GM12865 (cell line): Measurements from ENCODE around the gene CTCFL.

Source experiments
- DNase-seq: peaks from one replicate; pipeline ENCODE4 v3.0.0; 2010; ENCODE audit warnings: low read depth
- H3K4me3 ChIP-seq: 2 replicates; pipeline ENCODE4 v1.5.1; 2011; ENCODE audit warnings: mild to moderate bottlenecking, low read depth, low read length, control low read depth
- CTCF ChIP-seq: IDR thresholded peaks from 2 replicates; pipeline ENCODE4 v1.5.1; 2011; ENCODE audit warnings: low read length, control low read depth, low read depth, inconsistent platforms; ENCODE audit not compliant: insufficient read depth; ENCODE audit errors: missing control alignments

Gene CTCFL

GRCh38 chr20:57553376-57554018 is 28.6 kb upstream of the CTCFL start:
- H3K4me3 ChIP-seq = no peak overlapping the region
- TF ChIP-seq CTCF = no peak
- no peak for DNase-seq

- no peak overlapping the region for H3K4me3 ChIP-seq
- TF ChIP-seq CTCF = no peak
- no peak for DNase-seq
Observed at GRCh38 chr20:57552471-57552870, 27.5 kb upstream of the CTCFL start.

GRCh38 chr20:57548177-57549058 is 23.5 kb upstream of the CTCFL start:
- H3K4me3 ChIP-seq = no peak overlapping the region
- peak; percentile 9 for DNase-seq
- TF ChIP-seq CTCF = no peak

GRCh38 chr20:57546956-57547649 is 22.2 kb upstream of the CTCFL start:
- TF ChIP-seq CTCF = no peak
- no peak overlapping the region for H3K4me3 ChIP-seq
- no peak for DNase-seq

GRCh38 chr20:57545927-57546662 is 21.2 kb upstream of the CTCFL start:
- no peak for DNase-seq
- no peak for TF ChIP-seq CTCF
- H3K4me3 ChIP-seq = no peak overlapping the region

- H3K4me3 ChIP-seq = no peak overlapping the region
- no peak for TF ChIP-seq CTCF
- no peak for DNase-seq
Observed at GRCh38 chr20:57544838-57545564, 20.1 kb upstream of the CTCFL start.
